HepG2 (cell line): Measurements from ENCODE around the gene HEMK1. TPM values are rescaled to one million over a fixed set of nuclear protein-coding genes. Genes with fewer than 3 reads are reported as not detected.
A peak's percentile ranks its signal among the peaks of the same experiment; 100 is the strongest.

Experiments used
- AGO1 ChIP-seq: fragments of 200-400 bp; formaldehyde crosslinking; IDR thresholded peaks from 2 replicates; pipeline ENCODE4 v1.6.1; 2017; ENCODE audit warnings: mild to moderate bottlenecking, low read depth, low read length, moderate library complexity; ENCODE audit not compliant: poor library complexity, severe bottlenecking
- FOSL1 ChIP-seq: sonication (generic); formaldehyde crosslinking; IDR thresholded peaks from 2 replicates; pipeline ENCODE4 v1.9.0; 2021; ENCODE audit warnings: missing genetic modification reagents, borderline replicate concordance
- MAFF ChIP-seq: IDR thresholded peaks from 2 replicates; pipeline ENCODE4 v1.6.1; 2011; ENCODE audit warnings: low read depth, low read length, improper control_type of control experiment
- MAZ ChIP-seq, 2 experiments: sonication (generic) in 1 of 2; formaldehyde crosslinking in 1 of 2; IDR thresholded peaks; 2 replicates each; pipeline versions ENCODE4 v1.5.0 to v1.6.1; 2012 to 2020; ENCODE audit warnings: low read depth in 2 of 2, mild to moderate bottlenecking in 2 of 2, borderline replicate concordance in 1 of 2, improper control_type of control experiment in 1 of 2, low read length in 1 of 2, missing genetic modification reagents in 1 of 2, moderate library complexity in 1 of 2
- NCOR1 ChIP-seq: fragments of 200-600 bp; sonication (generic); IDR thresholded peaks from 2 replicates; pipeline ENCODE4 v1.7.0; 2017; ENCODE audit warnings: antibody characterized with exemption, low read length, borderline replicate concordance
- NKX3-1 ChIP-seq: sonication (generic); formaldehyde crosslinking; IDR thresholded peaks from 2 replicates; pipeline ENCODE4 v1.5.0; 2020; ENCODE audit warnings: missing genetic modification reagents
- NONO ChIP-seq, 2 experiments: fragments of 450-650 bp in 1 of 2; sonication (generic) in 1 of 2; formaldehyde crosslinking in 1 of 2; IDR thresholded peaks in 1 of 2; conservative IDR thresholded peaks in 1 of 2; 2 replicates each; pipeline versions ENCODE4 v1.6.1 to v1.8.0; 2017 to 2022; ENCODE audit warnings: mild to moderate bottlenecking in 1 of 2, missing genetic modification reagents in 1 of 2, moderate library complexity in 1 of 2
- PAF1 ChIP-seq: IDR thresholded peaks from 2 replicates; pipeline ENCODE4 v1.6.1; 2016; ENCODE audit warnings: missing genetic modification reagents, missing compliant biosample characterization
- PITX1 ChIP-seq: sonication (generic); formaldehyde crosslinking; IDR thresholded peaks from 2 replicates; pipeline ENCODE4 v1.5.1; 2020; ENCODE audit warnings: mild to moderate bottlenecking, missing genetic modification reagents
- RAD51 ChIP-seq: fragments of 450-650 bp; IDR thresholded peaks from 2 replicates; pipeline ENCODE4 v1.6.1; 2016; ENCODE audit warnings: borderline replicate concordance
- SAP130 ChIP-seq: IDR thresholded peaks from 2 replicates; pipeline ENCODE4 v1.6.1; 2016; ENCODE audit warnings: low read depth
- SKI ChIP-seq: fragments of 450-650 bp; IDR thresholded peaks from one replicate; pipeline ENCODE4 v1.6.1; 2018; ENCODE audit warnings: mild to moderate bottlenecking; ENCODE audit not compliant: partially characterized antibody
- SOX5 ChIP-seq: IDR thresholded peaks from 2 replicates; pipeline ENCODE4 v1.6.1; 2016; ENCODE audit warnings: borderline replicate concordance
- TBX2 ChIP-seq: sonication (generic); formaldehyde crosslinking; IDR thresholded peaks from 2 replicates; pipeline ENCODE4 v1.5.0; 2020; ENCODE audit warnings: missing genetic modification reagents, mild to moderate bottlenecking, borderline replicate concordance
- YEATS2 ChIP-seq: sonication (generic); formaldehyde crosslinking; IDR thresholded peaks from 2 replicates; pipeline ENCODE4 v1.4.0; 2020; ENCODE audit warnings: missing genetic modification reagents, borderline replicate concordance
- ZNF121 ChIP-seq: sonication (generic); formaldehyde crosslinking; IDR thresholded peaks from 2 replicates; pipeline ENCODE4 v1.5.0; 2020; ENCODE audit warnings: mild to moderate bottlenecking, missing genetic modification reagents
- ZNF430 ChIP-seq: sonication (generic); formaldehyde crosslinking; IDR thresholded peaks from 2 replicates; pipeline ENCODE4 v1.9.0; 2021; ENCODE audit warnings: mild to moderate bottlenecking, missing genetic modification reagents
- ZNF776 ChIP-seq: sonication (generic); formaldehyde crosslinking; IDR thresholded peaks from 2 replicates; pipeline ENCODE4 v1.4.0; 2020; ENCODE audit warnings: mild to moderate bottlenecking, missing genetic modification reagents
- polyA plus RNA-seq, 8 experiments: library from polyadenylated mRNA; depleted of rRNA in 3 of 8; stranded (reverse) in 7 of 8; unstranded in 1 of 8; fragments of >200 nt; fragmentation: Illumina TruSeq in 4 of 8; extraction: Trizol in 4 of 8; gene quantifications; 2 replicates each; pipeline versions ENCODE4 v1.2.1 to v1.2.3, GENCODE V29; 2011 to 2016; ENCODE audit warnings: low read depth in 4 of 8, missing spikeins in 1 of 8, mixed read lengths in 1 of 8; ENCODE audit not compliant: insufficient read depth in 1 of 8
- total RNA-seq, 5 experiments: library from RNA; depleted of rRNA; stranded (reverse); fragments of >200 nt; fragmentation: Illumina TruSeq; extraction: Trizol; gene quantifications; 2 replicates each; pipeline ENCODE4 v1.2.3, GENCODE V29; 2016; ENCODE audit warnings: low read depth in 1 of 5
- TF ChIP-seq, protein P1 (sequence below): conservative IDR thresholded peaks from 2 replicates; pipeline ENCODE4 v1.6.1; 2018; ENCODE audit warnings: missing genetic modification reagents
- TF ChIP-seq, protein P2 (sequence below): IDR thresholded peaks from 2 replicates; pipeline ENCODE4 v1.6.1; 2016
- TF ChIP-seq, protein P3 (sequence below): IDR thresholded peaks from 2 replicates; pipeline ENCODE4 v1.4.0; 2020; ENCODE audit warnings: mild to moderate bottlenecking, missing genetic modification reagents
- TF ChIP-seq, protein P4 (sequence below): sonication (generic); formaldehyde crosslinking; IDR thresholded peaks from 2 replicates; pipeline ENCODE4 v1.8.1; 2023; ENCODE audit warnings: mild to moderate bottlenecking, missing genetic modification reagents

HEMK1 gene
- total and polyA plus RNA-seq, 2 of the 13 experiments (the other 11 are each of a cell fraction or from before 2014, with no cell fraction given): 9.8 to 12.6 TPM

DNA sequence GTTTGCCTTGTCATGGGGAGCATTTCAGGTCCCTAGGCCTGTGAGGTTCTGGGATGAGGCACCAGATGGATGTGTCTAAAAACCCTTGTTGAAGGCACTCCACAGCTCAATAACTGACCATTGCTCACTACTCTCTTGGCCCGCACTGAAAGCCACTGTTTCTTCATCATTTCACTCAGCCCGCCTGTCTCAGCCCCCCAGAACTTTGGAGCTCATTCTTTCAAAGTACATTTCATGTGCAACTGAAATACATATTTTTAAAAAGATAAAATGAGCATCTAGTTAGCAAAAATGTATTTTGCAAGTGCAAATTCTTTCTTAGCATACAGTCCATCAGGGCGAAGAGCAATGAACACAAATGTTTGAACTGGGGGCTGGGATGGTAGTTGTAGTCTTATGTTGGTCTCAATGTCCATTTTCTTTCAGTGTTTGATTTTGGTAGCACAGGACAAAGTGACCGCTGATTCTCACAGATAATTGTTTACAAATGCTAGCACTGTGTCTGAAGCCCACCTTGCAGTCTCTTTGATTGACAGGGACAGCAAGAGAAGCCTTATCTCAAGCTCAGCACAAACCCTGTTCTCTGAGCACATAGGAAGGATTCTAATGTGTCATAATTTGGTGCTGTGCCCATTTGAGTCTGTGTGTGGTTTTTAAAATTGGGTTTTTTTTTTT, 19.6 kb downstream of the HEMK1 start (continued):
- TF ChIP-seq ZNF121 (CRISPR knock-in tag): 0 out of 2 replicates have a peak, but pooled peaks have one; percentile 15
- TF ChIP-seq PAF1: no peak
- peak; percentile 14; the same call in 1 of the 2 replicates for TF ChIP-seq PITX1
- peak; percentile 66 for TF ChIP-seq TBX2 (CRISPR knock-in tag)
- TF ChIP-seq YEATS2 (CRISPR knock-in tag): peak; percentile 49; the same call in 1 of the 2 replicates
- TF ChIP-seq NCOR1: peak; percentile 86
- 0 out of 2 replicates have a peak, but pooled peaks have one; percentile 33 for TF ChIP-seq MAFF
- TF ChIP-seq, protein P1, sequence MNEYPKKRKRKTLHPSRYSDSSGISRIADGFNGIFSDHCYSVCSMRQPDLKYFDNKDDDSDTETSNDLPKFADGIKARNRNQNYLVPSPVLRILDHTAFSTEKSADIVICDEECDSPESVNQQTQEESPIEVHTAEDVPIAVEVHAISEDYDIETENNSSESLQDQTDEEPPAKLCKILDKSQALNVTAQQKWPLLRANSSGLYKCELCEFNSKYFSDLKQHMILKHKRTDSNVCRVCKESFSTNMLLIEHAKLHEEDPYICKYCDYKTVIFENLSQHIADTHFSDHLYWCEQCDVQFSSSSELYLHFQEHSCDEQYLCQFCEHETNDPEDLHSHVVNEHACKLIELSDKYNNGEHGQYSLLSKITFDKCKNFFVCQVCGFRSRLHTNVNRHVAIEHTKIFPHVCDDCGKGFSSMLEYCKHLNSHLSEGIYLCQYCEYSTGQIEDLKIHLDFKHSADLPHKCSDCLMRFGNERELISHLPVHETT (CRISPR knock-in tag): no peak
- TF ChIP-seq RAD51: no peak
- 0 out of 2 replicates have a peak, but pooled peaks have one; percentile 42 for TF ChIP-seq NKX3-1 (CRISPR knock-in tag)
- TF ChIP-seq, protein P2, sequence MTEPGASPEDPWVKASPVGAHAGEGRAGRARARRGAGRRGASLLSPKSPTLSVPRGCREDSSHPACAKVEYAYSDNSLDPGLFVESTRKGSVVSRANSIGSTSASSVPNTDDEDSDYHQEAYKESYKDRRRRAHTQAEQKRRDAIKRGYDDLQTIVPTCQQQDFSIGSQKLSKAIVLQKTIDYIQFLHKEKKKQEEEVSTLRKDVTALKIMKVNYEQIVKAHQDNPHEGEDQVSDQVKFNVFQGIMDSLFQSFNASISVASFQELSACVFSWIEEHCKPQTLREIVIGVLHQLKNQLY: no peak; the same call in 1 of the 2 replicates
- peak; percentile 81 for TF ChIP-seq SAP130
- no peak for TF ChIP-seq ZNF776 (CRISPR knock-in tag)
- peak; percentile 78 for TF ChIP-seq SOX5 (CRISPR knock-in tag)
- TF ChIP-seq, protein P3, sequence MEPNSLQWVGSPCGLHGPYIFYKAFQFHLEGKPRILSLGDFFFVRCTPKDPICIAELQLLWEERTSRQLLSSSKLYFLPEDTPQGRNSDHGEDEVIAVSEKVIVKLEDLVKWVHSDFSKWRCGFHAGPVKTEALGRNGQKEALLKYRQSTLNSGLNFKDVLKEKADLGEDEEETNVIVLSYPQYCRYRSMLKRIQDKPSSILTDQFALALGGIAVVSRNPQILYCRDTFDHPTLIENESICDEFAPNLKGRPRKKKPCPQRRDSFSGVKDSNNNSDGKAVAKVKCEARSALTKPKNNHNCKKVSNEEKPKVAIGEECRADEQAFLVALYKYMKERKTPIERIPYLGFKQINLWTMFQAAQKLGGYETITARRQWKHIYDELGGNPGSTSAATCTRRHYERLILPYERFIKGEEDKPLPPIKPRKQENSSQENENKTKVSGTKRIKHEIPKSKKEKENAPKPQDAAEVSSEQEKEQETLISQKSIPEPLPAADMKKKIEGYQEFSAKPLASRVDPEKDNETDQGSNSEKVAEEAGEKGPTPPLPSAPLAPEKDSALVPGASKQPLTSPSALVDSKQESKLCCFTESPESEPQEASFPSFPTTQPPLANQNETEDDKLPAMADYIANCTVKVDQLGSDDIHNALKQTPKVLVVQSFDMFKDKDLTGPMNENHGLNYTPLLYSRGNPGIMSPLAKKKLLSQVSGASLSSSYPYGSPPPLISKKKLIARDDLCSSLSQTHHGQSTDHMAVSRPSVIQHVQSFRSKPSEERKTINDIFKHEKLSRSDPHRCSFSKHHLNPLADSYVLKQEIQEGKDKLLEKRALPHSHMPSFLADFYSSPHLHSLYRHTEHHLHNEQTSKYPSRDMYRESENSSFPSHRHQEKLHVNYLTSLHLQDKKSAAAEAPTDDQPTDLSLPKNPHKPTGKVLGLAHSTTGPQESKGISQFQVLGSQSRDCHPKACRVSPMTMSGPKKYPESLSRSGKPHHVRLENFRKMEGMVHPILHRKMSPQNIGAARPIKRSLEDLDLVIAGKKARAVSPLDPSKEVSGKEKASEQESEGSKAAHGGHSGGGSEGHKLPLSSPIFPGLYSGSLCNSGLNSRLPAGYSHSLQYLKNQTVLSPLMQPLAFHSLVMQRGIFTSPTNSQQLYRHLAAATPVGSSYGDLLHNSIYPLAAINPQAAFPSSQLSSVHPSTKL (CRISPR knock-in tag): peak; percentile 51
- TF ChIP-seq SKI: peak; percentile 51
- no peak for TF ChIP-seq MAZ (IDR thresholded peaks at IDR 0.05; ENCODE audit: borderline replicate concordance, low read depth, low read length)
- peak; percentile 22; the same call in 1 of the 2 replicates for TF ChIP-seq MAZ (CRISPR knock-in tag; IDR thresholded peaks at IDR 0.05; ENCODE audit: low read depth)
- no peak for TF ChIP-seq AGO1
- 0 out of 2 replicates have a peak, but pooled peaks have one; percentile 13 for TF ChIP-seq ZNF430 (CRISPR knock-in tag)
- TF ChIP-seq, protein P4, sequence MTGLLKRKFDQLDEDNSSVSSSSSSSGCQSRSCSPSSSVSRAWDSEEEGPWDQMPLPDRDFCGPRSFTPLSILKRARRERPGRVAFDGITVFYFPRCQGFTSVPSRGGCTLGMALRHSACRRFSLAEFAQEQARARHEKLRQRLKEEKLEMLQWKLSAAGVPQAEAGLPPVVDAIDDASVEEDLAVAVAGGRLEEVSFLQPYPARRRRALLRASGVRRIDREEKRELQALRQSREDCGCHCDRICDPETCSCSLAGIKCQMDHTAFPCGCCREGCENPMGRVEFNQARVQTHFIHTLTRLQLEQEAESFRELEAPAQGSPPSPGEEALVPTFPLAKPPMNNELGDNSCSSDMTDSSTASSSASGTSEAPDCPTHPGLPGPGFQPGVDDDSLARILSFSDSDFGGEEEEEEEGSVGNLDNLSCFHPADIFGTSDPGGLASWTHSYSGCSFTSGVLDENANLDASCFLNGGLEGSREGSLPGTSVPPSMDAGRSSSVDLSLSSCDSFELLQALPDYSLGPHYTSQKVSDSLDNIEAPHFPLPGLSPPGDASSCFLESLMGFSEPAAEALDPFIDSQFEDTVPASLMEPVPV (CRISPR knock-in tag): no peak
- TF ChIP-seq FOSL1 (CRISPR knock-in tag): no peak
- no peak for TF ChIP-seq NONO (IDR thresholded peaks at IDR 0.05)
- TF ChIP-seq NONO (CRISPR knock-in tag; conservative IDR thresholded peaks at IDR 0.05): 0 out of 2 replicates have a peak, but pooled peaks have one; percentile 41
